Kidney epithelial cell (primary cell): Measurements from ENCODE around the gene CASP12. TPM values are rescaled to one million over a fixed set of nuclear protein-coding genes. Genes with fewer than 3 reads are reported as not detected.

Experiments
- DNase-seq: peaks from one replicate; pipeline ENCODE4 v3.0.0-alpha.2; 2010; ENCODE audit warnings: low read depth
- H3K27me3 ChIP-seq: 2 replicates; pipeline ENCODE4 v1.6.0; 2011; ENCODE audit warnings: low read length; ENCODE audit not compliant: control insufficient read depth, insufficient read depth
- H3K36me3 ChIP-seq: 2 replicates; pipeline ENCODE4 v1.5.1; 2011; ENCODE audit warnings: low read length; ENCODE audit not compliant: control insufficient read depth, insufficient read depth
- H3K4me3 ChIP-seq: 2 replicates; pipeline ENCODE4 v1.5.1; 2011; ENCODE audit warnings: low read depth, mild to moderate bottlenecking, control low read depth, low read length
- CTCF ChIP-seq: IDR thresholded peaks from 2 replicates; pipeline ENCODE4 v1.5.1; 2011; ENCODE audit warnings: mild to moderate bottlenecking, moderate library complexity, low read length, control low read depth, inconsistent platforms; ENCODE audit not compliant: insufficient read depth, poor library complexity, severe bottlenecking
- total RNA-seq: library from RNA; depleted of rRNA; stranded (reverse); fragments of >200 nt; gene quantifications from 2 replicates; pipeline ENCODE4 v1.2.3, GENCODE V29; 2015

CASP12 gene
- total RNA-seq, 1 donor from 2014 or later = not detected

GRCh38 chr11:104855965-104856364 is 42.3 kb downstream of the CASP12 start:
- DNase-seq = no peak
- H3K36me3 ChIP-seq = no peaks in the 10 kb centered on the region
- H3K4me3 ChIP-seq = no peak overlapping the region
- TF ChIP-seq CTCF = no peak
- no peaks in the 10 kb centered on the region for H3K27me3 ChIP-seq

GRCh38 chr11:104853276-104853675 is 45.0 kb downstream of the CASP12 start:
- Histone ChIP-seq H3K4me3 (no peak overlapping the region), H3K27me3 (no peaks in the 10 kb centered on the region), H3K36me3 (no peaks in the 10 kb centered on the region)
- no peak for TF ChIP-seq CTCF
- no peak for DNase-seq

- Histone ChIP-seq H3K4me3 (no peak overlapping the region), H3K36me3 (no peaks in the 10 kb centered on the region), H3K27me3 (no peaks in the 10 kb centered on the region)
- TF ChIP-seq CTCF = no peak
- DNase-seq = no peak
Observed at GRCh38 chr11:104852811-104853210, 45.4 kb downstream of the CASP12 start.

GRCh38 chr11:104846216-104846615 is 52.0 kb downstream of the CASP12 start:
- Histone ChIP-seq H3K4me3 (no peak overlapping the region), H3K36me3 (no peaks in the 10 kb centered on the region), H3K27me3 (no peaks in the 10 kb centered on the region)
- DNase-seq = no peak
- no peak for TF ChIP-seq CTCF

- no peak for DNase-seq
- TF ChIP-seq CTCF = no peak
- no peaks in the 10 kb centered on the region for H3K36me3 ChIP-seq
Observed at GRCh38 chr11:104844451-104844850, 53.8 kb downstream of the CASP12 start.

GRCh38 chr11:104843150-104843836 is 55.0 kb downstream of the CASP12 start:
- no peak overlapping the region for H3K4me3 ChIP-seq
- DNase-seq = no peak
- no peaks in the 10 kb centered on the region for H3K36me3 ChIP-seq
- H3K27me3 ChIP-seq = no peaks in the 10 kb centered on the region
- TF ChIP-seq CTCF = no peak

More at GRCh38 chr11:104844451-104844850, 53.8 kb downstream of the CASP12 start:
- Histone ChIP-seq H3K27me3 (no peaks in the 10 kb centered on the region), H3K4me3 (no peak overlapping the region)
